ENCODE results near the gene GALNT16.

The GALNT16 gene

DNA sequence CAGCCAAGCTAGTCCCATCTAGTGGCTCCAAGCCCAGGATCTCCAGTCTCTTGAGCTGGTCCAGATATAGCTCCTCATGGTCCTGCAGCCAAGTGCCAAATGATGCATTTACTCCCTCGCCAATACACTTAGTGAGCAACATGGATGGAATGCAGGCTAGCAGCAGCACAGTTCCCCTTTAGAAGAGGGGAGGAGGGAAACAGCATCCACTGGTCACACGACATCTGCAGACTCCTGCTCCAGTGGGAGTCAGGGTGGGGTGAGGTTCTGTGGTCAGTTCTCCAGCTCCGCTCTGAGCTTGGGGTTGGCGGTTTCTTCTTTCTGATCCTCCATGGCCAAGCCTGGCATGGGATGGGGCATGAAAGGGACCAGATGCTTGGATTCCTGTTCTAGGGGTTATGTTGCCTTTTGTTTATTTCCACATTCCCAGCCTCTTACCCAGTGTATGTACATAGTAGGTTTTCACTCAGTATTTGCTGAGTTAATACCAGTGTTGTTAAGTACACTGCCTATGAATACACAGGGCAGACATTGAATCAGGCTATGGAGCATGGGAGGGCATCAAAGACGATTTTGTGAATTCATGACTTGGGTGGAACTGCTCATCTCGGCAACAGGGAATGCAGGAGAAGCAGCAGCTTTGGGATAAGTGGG, 57.3 kb downstream of the GALNT16 start:
- no peak for FAIRE-seq
- DNase-seq (ENCODE audit: low spot score) = peak; percentile 24

DNA sequence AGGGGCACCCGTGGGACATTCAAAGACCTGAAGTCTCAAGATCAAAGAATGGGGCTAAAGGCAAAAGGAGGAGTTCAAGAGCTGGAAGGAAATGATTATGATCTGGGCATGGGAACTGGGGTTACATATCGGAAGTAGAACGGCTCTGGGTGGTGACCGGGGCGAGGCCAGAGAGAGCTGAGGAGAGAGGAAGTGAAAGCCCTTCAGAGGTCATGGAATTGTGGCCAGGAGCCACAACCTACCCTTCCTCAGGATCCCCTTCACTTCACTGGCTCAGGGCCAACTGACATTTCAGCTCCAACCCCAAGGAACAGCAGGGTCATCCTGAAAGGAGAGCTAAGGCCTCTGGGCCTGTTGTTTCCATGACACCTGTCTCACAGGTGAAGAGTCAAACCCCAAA, 57.8 kb downstream of the GALNT16 start:
- DNase-seq (ENCODE audit: low spot score) = no peak
- FAIRE-seq = no peak

DNA sequence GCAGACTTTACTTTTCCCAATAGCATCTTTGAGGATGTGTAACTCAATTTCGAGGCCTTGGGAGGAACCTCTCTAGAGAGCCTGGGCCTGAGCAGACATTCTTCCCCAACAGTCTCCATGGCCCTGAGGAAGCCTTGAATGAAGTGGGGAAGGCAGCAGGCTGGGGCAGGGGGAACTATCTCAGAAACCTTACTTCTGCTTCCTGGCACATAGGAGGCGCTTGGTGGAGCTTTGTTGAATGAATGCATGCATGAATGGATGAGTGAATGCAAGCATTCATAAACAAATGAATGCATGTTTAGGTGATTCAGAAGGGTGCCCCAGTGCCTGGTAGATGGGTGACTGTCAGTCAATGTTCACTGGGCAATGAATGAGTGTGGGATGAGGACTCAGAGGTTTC, 58.3 kb downstream of the GALNT16 start:
- FAIRE-seq (no peak), DNase-seq (ENCODE audit: low spot score) (no peak)

DNA sequence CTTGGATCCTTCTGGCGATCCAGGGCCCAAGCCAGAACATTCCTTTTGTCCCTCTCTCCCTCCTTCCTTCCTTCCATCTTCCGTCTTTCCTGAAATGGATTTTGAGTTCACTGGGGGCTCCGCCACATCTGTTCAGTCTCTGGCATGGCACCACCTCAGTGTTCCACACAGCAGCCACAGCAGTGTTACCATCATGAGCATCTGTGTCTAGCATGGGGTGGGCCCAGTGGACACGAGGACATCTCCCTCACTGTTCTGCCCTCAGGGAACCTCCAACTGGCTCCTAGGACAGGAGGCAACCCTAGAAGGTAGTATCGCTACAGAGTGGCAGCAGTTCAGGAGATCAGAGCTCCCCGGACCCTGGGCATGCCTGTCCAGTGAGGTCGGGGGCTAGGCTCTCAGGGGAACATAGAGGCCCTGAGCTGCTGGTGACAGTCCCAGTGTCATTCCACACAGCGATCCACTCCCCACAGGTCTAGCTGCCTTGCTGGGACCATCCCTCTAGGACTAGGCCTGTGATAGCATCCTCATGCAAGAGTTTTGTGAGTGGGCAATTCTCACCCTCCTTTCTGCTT, 59.0 kb downstream of the GALNT16 start:
- no peak for DNase-seq (ENCODE audit: low spot score)
- no peak for FAIRE-seq

DNA sequence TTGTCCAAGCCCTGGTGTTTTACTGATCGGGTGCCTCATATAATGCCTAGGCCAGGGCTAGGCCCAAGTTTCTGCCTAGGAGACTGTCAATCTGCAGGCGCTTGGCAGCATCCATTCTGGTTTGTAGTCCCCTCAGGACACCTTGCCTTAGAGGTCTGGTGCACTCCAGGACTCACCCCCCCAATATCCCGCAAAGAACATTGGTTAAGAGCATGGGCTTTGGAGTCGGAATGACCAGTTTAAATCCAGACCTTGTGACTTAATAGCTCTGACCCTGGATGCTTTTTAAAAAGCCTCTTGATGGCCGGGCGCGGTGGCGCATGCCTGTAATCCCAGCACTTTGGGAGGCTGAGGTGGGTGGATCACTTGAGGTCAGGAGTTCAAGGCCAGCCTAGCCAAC, 60.0 kb downstream of the GALNT16 start:
- no peak for DNase-seq (ENCODE audit: low spot score)
- no peak for FAIRE-seq

DNA sequence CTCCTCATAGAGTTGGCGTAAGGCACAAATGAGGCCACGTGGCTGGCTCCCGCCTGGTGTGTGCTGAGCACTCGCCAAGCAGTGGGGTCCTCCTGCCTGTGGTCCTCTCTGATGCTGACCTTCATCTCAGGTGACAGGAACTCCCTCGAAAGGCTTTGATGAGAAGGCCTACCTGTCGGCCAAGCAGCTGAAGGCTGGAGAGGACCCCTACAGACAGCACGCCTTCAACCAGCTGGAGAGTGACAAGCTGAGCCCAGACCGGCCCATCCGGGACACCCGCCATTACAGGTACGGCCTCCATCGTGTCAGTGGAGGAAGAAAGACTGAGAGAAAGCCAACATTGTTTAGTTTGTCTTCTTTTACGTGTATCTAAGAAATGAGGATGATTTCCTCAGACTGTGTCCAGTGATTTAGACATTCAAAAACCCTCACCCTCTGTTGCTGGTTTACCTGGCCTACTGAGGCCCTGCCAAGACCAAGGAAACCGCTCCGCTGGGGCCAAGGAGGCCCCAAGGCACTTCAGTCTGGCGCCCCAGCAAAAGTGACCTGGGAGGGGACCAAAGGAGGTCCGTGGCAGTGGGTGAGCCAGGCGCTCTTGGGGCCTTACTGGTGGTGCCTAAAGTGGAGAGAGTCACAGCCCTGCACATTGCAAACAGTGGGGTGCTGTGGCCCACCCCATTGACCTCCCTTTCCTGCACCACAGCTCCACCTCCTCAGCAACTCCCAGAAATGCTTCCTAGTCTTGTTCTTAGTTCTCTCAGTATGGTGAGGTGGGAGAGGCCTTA, 60.8 kb downstream of the GALNT16 start:
- DNase-seq (ENCODE audit: low spot score) = no peak
- FAIRE-seq = no peak

DNA sequence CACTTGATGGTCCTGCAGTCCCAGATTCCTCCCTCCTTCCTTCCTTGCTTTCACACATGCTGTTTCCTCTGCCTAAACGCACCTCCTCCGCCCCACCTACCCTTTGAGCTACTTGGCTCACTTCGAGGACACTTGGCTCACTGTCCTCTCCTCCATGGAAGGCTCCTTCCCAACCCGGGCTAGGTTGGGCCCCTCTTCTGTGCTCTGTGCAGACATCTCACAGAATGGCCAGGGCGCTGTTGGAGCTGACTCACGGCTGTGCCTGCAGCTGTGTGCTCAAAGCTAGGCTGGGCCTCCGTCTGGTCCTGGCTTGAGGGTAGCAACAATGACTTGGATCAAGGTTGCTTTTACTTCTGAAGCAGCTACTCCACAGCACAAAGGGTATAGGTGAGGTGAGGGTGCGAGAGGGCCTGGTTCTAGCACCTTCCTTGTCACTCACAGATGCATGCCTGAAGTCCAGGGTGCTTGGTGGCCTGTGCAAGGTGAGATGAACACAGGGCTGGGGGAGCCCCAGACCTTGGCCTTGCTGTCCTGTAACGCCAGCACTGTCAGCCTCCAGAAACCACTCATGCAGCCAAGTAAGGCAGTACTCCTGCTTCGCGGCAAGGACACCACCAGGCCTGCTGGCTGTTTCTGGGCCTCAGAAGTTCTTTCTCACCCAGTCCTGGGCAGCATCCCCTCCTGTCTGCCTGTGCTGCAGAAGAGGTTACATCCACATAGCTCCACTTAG, 61.8 kb downstream of the GALNT16 start:
- DNase-seq (ENCODE audit: low spot score) (no peak), FAIRE-seq (no peak)

DNA sequence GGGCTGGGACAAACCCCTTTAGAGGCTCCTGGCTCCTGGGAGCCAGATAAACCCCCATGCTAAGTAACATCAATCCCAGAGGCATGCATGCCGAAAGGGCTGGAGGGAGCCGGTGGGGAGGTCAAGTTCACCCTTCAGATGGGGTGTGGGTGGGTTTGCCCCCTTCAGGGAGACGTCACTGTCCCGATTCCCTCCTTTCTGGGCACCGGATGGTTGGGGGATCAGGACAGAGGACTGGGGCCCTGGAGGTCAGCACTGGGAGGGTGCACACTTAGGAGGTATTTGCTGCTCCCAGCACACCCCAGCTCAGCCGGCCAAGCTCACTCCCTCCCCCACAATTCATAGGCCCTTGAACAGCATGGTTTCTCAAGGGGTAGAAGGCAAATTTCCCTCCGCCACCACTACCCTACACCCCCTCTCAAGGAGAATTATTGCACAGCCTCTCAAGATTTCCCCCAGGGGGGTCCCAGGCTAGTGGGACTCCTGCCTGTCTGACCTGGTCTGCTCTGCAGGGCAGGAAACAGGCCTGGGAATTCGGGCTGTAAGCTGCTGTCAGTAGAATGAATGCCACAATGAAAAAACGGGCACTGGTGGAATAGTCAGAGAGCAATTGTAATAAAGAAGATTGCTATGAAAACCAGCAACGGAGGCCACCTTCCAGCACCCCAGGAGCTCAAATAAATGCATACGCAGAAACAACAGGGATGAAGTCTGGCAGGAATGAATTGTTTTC, 63.5 kb downstream of the GALNT16 start:
- FAIRE-seq (no peak), DNase-seq (ENCODE audit: low spot score) (no peak)

DNA sequence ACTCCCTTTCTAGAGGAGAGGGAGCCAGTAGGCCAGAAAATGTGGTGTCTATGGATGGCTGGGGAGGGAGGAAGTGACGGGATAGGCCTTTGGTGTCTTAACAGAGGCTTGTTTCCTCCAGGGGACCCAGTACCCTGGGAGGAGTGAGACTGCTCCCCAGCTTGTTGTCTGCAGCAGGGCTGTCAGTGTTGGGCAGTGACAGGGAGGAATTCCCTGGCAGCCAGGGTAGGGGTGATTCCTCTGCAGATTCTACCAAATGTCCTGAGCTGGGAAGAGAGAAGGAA, 64.0 kb downstream of the GALNT16 start:
- FAIRE-seq = no peak
- no peak for DNase-seq (ENCODE audit: low spot score)

DNA sequence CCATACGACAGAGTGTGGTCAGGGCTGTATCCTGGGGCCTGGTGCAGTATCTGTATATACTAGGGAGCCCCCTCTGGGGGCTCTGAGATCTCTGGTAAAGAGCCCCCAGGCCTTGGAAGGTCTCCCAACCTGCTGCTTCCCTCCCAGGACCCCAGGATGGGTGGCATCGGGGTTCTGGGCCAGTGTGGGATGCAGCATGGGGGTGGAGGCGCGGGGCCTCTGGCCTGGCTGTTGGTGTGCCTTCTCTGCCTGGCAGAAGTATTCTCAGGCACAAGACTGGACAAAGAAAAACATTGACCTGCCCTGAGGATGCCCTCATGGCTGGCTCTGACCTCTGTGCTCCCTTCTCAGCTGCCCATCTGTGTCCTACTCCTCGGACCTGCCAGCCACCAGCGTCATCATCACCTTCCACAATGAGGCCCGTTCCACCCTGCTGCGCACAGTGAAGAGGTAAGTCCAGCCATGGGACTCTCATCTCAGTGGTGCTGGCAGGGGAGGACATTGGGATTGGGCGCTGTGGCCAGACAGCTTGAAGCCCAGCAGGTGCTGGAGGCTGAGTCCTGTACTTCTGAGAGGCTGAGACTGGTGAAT, 64.5 kb downstream of the GALNT16 start:
- FAIRE-seq (no peak), DNase-seq (ENCODE audit: low spot score) (no peak)

DNA sequence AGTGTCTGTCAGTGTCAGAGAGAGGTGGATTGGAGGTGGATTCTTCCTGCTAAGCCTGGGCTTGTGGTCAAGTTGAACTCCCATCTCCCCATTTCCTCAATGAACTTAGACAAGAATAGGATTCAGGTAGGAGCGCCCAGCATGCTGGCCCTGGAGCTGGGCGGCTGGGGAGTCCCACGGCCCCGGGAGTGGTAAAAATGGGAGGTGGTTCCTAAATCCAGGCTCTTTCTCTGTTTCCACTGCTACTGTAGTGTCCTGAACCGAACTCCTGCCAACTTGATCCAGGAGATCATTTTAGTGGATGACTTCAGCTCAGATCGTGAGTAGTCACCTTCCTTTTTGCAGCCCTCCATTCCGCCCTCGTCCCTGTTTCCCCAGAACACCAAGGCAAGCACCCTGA, 65.1 kb downstream of the GALNT16 start:
- no peak for FAIRE-seq
- DNase-seq (ENCODE audit: low spot score) = no peak

DNA sequence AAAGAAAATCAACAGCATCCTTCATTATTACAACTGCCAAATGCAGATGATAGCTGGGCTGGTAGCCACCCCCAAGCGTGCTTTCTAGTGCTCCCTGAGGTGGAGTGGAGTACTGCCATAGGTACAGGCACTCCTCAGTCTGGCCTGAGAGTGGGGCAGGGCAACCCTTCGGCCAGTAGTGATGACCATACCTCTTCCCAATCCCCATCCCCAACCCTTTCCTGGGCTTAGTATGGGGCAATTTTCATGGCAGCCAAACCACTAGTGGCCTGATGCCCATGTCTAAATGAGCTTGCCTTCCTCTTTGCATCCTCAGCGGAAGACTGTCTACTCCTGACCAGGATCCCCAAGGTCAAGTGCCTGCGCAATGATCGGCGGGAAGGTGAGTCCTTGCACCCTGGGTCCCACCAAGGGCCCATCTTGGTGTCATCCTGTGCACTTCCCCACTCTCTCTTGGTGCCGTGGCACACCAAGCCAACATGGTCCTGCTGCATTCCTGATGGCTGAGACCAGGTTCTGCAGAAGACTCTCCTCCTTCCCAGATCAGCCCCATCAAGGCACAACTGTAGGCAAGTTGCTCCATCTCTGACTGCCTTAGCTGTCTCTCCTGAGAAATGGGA, 65.8 kb downstream of the GALNT16 start:
- no peak for DNase-seq (ENCODE audit: low spot score)
- no peak for FAIRE-seq

DNA sequence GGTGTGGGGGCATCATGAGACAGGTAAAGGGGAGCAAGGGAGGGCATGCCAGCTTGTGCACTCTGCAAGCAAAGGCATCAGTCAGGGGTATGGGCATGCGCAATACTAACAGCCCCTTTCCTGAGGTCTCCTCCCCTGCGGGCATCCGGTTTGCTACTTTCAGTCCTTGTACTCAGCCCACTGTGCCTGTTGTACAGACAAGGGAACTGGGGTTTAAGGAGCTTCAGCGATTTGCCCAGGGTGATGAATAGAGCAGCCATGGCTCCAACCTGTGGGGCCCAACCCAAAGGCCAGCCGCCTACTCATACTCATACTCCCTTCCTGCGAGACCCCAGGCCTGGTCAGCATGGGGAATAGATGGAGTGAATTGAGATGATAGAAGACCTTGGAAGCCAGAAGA, 66.7 kb downstream of the GALNT16 start:
- no peak for FAIRE-seq
- DNase-seq (ENCODE audit: low spot score) = no peak

DNA sequence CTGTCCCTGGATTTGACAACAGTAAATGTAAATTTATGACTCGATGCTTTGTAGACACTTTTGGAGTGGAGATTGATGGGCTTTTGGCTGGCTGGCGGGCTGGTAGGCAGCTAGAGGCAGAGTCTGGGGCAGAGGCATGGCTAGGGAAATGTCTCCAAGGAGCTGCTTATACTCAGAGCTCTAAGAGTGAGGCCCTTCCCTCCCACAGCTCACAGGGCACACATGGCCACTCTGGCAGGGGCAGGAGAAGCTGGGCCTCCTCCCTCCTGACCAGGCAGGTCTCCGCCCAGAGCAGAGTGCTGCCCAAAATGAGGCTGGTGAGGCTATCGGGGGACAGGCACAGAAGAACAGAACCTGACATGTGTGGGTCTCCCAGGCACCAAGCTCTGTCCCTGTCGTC, 67.5 kb downstream of the GALNT16 start:
- no peak for FAIRE-seq
- DNase-seq (ENCODE audit: low spot score) = no peak

DNA sequence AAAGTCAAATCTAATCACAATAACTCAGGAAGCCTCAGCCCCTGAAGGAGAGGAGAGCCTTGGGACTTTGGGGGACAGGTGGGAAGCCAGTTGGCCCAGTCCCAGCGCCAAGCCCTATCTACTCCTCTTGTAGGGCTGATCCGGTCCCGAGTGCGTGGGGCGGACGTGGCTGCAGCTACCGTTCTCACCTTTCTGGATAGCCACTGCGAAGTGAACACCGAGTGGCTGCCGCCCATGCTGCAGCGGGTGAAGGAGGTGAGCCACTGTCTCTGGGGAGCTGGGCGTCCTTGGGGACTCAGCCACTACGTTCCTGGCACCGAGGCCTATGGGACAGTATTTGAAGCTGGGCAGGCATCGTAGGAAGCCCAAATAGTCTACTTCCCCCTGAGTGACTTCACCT, 68.4 kb downstream of the GALNT16 start:
- no peak for FAIRE-seq

DNA sequence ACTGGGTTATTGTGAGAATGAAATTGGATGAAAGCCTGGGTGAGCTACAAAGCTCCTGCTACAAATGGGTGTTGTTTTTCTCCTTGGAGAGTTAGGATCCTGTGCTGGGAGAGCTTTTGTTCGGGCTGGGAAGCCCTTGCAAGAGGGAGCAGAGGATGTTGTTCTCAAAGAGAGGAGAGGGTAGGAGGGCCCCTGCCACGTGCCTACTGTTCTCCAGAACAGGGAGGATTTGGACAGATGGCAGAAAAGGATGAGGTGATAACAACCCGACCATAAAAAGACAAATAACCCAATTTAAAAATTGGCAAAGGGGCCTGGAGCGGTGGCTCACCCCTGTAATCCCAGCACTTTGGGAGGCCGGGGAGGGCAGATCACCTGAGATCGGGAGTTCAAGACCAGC, 68.8 kb downstream of the GALNT16 start:
- DNase-seq (ENCODE audit: low spot score) = no peak
- no peak for FAIRE-seq

More for the DNA sequence above, 68.4 kb downstream of the GALNT16 start:
- no peak for DNase-seq (ENCODE audit: low spot score)

DNA sequence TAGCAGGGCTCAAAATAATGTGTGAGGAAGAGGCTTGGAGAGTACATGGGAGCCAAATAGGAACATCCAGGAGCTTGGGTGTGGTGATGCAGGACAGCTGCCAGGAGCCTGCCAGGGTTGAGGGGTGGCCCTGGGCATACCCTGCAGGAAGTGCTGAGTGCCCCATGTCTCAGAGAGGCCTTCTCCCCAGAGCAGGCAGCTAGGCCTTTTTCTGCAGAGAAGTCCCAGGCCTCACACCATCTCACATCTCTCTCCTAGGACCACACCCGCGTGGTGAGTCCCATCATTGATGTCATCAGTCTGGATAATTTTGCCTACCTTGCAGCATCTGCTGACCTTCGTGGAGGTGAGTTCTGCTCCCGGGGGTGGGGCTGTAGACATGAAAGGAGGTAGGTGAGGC, 71.2 kb downstream of the GALNT16 start:
- no peak for DNase-seq (ENCODE audit: low spot score)
- no peak for FAIRE-seq

DNA sequence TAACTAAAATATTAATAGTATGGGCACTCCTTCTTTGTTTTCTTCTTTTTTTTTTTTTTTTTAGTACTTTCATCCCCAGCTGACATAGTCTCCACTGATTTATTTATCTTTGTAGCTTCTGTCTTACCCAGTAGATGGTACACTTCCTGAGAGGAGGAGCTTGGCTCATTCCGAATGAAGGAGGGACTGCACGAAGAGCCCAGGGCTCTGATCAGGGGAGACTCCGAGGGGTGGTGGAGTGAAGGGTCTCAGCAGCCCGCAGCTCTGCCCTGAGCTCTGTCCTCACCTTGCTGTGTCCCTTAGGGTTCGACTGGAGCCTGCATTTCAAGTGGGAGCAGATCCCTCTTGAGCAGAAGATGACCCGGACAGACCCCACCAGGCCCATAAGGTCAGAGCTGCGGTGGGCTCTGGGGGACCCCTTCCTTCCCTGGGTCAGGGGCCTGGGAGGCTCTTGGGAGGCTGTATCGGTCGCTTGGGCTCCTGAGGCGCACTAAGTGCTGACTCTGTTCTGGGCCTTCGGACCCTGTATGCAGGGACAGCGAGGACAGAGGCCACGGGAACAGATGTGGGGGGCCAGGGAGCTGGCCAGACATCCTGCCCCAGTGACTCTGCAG, 72.9 kb downstream of the GALNT16 start:
- DNase-seq (ENCODE audit: low spot score) = no peak
- FAIRE-seq = no peak

DNA sequence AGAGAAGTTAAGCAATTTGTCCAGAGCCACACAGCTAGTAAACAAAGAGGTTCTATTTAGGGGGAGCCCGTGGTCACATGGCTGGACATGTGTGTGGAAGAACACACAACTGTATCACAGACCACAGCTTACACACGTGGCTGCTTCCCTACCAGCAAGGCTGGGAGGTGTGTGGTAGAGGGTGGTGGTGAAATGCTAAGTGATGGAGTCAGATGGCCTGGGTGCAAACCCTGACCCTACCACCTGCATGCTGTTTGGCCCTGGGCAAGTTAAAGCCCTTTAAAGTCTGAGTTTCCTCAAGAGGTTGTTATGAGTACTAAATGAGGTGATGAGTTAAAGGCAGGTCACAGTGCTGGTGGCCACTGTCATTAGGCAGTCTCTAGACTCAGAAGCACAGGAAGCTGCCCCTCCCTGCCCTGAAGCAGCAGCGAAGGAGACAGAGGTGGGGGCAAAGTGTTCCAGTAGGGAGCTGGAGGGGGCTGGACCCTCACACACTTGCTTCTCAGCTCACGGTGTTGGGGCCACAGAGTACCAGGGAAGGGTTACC, 73.9 kb downstream of the GALNT16 start:
- FAIRE-seq (no peak), DNase-seq (ENCODE audit: low spot score) (no peak)

DNA sequence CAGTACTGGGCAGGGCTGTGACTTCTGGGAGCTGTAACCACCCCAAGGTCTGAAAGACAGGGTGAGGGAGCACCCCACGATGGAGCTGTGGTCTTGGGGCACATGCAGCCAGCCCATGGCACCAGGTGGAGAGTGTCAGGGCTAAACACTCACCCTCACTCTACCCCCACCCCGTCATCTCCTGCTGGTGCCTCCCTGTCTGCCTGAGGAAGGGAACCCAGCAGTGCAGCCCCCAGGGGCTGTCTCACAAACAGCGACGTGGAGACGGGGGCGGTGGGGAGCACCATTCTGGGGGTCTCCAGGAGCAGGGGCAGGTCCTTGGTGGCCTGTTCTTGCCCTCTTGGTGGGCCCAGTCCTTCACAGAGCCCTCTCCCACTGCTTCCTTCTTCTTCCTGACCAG, 74.6 kb downstream of the GALNT16 start:
- no peak for FAIRE-seq

More for the DNA sequence above, 74.6 kb downstream of the GALNT16 start:
- no peak for DNase-seq (ENCODE audit: low spot score)
